PC-9 (cell line): ENCODE data around the gene C3orf18.

Source experiments
- EZH2 ChIP-seq: fragments of 200-600 bp; sonication (generic); IDR thresholded peaks from 2 replicates; pipeline ENCODE4 v1.8.0; 2017; ENCODE audit warnings: antibody characterized with exemption, low read depth
- TF ChIP-seq, protein P1 (sequence below): fragments of 200-600 bp; sonication (generic); conservative IDR thresholded peaks from 2 replicates; pipeline ENCODE4 v1.6.1; 2017; ENCODE audit warnings: mixed run types, antibody characterized with exemption, mild to moderate bottlenecking, moderate library complexity

DNA sequence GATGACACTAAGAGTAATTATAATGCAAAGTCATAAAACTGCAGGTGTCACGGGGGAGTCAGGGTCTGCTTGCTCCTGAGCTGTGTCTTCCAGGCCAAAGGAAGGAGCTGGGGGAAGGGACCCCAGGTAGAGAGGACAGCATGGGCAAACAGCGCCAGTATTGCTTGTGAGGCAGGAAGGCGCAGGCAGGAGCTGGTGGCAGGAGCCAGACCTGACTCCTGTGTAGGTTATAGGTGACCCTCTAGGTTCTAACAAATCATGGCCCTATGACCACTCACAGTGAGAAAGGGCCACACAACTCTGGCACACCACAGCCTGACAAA lies 42.2 kb upstream of the C3orf18 start:
- TF ChIP-seq, protein P1, sequence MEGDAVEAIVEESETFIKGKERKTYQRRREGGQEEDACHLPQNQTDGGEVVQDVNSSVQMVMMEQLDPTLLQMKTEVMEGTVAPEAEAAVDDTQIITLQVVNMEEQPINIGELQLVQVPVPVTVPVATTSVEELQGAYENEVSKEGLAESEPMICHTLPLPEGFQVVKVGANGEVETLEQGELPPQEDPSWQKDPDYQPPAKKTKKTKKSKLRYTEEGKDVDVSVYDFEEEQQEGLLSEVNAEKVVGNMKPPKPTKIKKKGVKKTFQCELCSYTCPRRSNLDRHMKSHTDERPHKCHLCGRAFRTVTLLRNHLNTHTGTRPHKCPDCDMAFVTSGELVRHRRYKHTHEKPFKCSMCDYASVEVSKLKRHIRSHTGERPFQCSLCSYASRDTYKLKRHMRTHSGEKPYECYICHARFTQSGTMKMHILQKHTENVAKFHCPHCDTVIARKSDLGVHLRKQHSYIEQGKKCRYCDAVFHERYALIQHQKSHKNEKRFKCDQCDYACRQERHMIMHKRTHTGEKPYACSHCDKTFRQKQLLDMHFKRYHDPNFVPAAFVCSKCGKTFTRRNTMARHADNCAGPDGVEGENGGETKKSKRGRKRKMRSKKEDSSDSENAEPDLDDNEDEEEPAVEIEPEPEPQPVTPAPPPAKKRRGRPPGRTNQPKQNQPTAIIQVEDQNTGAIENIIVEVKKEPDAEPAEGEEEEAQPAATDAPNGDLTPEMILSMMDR = no peak
- no peak for TF ChIP-seq EZH2
